Body of pancreas (tissue), 4 donors: ENCODE data around the gene ARHGAP26. TPM values are rescaled to one million over a fixed set of nuclear protein-coding genes. Genes with fewer than 3 reads are reported as not detected.

ENCODE experiments used
- ATAC-seq: fragments of 150-250 bp; one replicate; pipeline ENCODE4 v1.9.1; 2016
- DNase-seq, 4 donors: peaks; one replicate each; pipeline ENCODE4 v3.0.0-alpha.2; 2019
- H3K27ac ChIP-seq, 4 donors: fragments of 200-600 bp; sonication (generic); 1 replicate in 3 of 4; 2 replicates in 1 of 4; pipeline versions ENCODE4 v1.5.1 to v1.6.1; 2016 to 2019; ENCODE audit warnings: mild to moderate bottlenecking in 1 of 4, mixed read lengths in 1 of 4, moderate library complexity in 1 of 4
- H3K27me3 ChIP-seq, 2 donors: fragments of 200-600 bp; sonication (generic); one replicate each; pipeline ENCODE4 v1.6.0; 2016; ENCODE audit warnings: mild to moderate bottlenecking in 1 of 2
- H3K36me3 ChIP-seq, 2 donors: fragments of 200-600 bp; sonication (generic); replicated peaks in 1 of 2; 2 replicates each; pipeline ENCODE4 v1.5.1; 2016; ENCODE audit warnings: low read depth in 2 of 2; ENCODE audit not compliant: insufficient read depth in 1 of 2
- H3K4me1 ChIP-seq: fragments of 200-600 bp; sonication (generic); one replicate; pipeline ENCODE4 v1.6.0; 2016
- H3K4me3 ChIP-seq, 2 donors: fragments of 200-600 bp; sonication (generic); 1 replicate in 1 of 2; 2 replicates in 1 of 2; pipeline ENCODE4 v1.5.1; 2016 to 2019
- H3K9me3 ChIP-seq, 3 donors: fragments of 200-600 bp; sonication (generic); 1 replicate in 2 of 3; 2 replicates in 1 of 3; pipeline ENCODE4 v1.5.1; 2016
- POLR2A ChIP-seq, 3 donors: fragments of 450-650 bp; IDR thresholded peaks; one replicate each; pipeline ENCODE4 v1.6.1; 2016; ENCODE audit warnings: antibody characterized with exemption in 3 of 3, mild to moderate bottlenecking in 2 of 3
- WGBS, 2 donors: methylation state at CpG; one replicate each; pipeline ENCODE4 v1.1.5; 2017; 5-methylcytosine and 5-hydroxymethylcytosine counted together
- intact Hi-C: fragments of 100-400 bp; cut with DNase I; formaldehyde crosslinking; loops from one replicate; pipeline ENCODE4 v1.15.1; 2023
- total RNA-seq, 2 donors: library from RNA; depleted of rRNA; stranded (reverse); fragments of >200 nt; gene quantifications; one replicate each; pipeline ENCODE4 v1.1.0, GENCODE V29; 2016
- TF ChIP-seq, protein P1 (sequence below), 7 experiments: fragments of 450-650 bp in 4 of 7; fragments of 200-600 bp in 3 of 7; sonication (generic) in 3 of 7; IDR thresholded peaks; one replicate each; pipeline ENCODE4 v1.5.1; 2016 to 2019; ENCODE audit warnings: antibody characterized with exemption in 7 of 7

ARHGAP26 gene
- total RNA-seq, 2 donors from 2014 or later = 12.5 to 14.2 TPM

DNA sequence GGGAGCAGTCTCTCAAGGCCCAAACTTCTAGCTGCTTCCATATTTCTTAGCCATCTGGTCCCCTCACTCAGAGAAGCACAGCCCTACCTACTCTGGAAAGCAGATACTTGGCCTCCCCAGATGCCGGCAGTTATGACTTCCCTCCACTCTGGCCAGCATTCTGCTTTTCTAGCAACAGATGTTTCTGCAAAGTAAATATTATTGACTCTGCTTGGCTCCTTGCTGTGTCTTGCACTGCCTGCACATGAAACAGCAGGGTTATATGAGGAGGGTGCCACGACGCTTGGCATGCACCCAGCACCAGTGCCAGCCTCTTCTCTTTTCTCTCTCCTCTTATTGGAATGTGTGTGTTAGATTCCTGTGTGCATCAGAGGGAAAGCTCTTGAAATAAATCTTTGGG is 99.7 kb downstream of the ARHGAP26 start:
- no peak for ATAC-seq
- H3K36me3 ChIP-seq = no peaks in the 10 kb centered on the region
- peak; percentile 42 to 69 (median 56) for DNase-seq
- no peaks in the 10 kb centered on the region for H3K9me3 ChIP-seq
- TF ChIP-seq POLR2A (IDR thresholded peaks at IDR 0.05) = no peak
- TF ChIP-seq, protein P1, sequence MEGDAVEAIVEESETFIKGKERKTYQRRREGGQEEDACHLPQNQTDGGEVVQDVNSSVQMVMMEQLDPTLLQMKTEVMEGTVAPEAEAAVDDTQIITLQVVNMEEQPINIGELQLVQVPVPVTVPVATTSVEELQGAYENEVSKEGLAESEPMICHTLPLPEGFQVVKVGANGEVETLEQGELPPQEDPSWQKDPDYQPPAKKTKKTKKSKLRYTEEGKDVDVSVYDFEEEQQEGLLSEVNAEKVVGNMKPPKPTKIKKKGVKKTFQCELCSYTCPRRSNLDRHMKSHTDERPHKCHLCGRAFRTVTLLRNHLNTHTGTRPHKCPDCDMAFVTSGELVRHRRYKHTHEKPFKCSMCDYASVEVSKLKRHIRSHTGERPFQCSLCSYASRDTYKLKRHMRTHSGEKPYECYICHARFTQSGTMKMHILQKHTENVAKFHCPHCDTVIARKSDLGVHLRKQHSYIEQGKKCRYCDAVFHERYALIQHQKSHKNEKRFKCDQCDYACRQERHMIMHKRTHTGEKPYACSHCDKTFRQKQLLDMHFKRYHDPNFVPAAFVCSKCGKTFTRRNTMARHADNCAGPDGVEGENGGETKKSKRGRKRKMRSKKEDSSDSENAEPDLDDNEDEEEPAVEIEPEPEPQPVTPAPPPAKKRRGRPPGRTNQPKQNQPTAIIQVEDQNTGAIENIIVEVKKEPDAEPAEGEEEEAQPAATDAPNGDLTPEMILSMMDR (IDR thresholded peaks at IDR 0.05) = no peak
- no peak overlapping the region for H3K4me3 ChIP-seq
- peak overlapping the region; percentile 49 to 82 (median 79) for H3K27ac ChIP-seq
- H3K27me3 ChIP-seq = no peaks in the 10 kb centered on the region
- 15% methylated on average over 3 of the region's 3 CpGs for WGBS, 2 donors
- intact Hi-C loops = no loop called here
- H3K4me1 ChIP-seq = peaks cover 75% of the 10 kb centered on the region

DNA sequence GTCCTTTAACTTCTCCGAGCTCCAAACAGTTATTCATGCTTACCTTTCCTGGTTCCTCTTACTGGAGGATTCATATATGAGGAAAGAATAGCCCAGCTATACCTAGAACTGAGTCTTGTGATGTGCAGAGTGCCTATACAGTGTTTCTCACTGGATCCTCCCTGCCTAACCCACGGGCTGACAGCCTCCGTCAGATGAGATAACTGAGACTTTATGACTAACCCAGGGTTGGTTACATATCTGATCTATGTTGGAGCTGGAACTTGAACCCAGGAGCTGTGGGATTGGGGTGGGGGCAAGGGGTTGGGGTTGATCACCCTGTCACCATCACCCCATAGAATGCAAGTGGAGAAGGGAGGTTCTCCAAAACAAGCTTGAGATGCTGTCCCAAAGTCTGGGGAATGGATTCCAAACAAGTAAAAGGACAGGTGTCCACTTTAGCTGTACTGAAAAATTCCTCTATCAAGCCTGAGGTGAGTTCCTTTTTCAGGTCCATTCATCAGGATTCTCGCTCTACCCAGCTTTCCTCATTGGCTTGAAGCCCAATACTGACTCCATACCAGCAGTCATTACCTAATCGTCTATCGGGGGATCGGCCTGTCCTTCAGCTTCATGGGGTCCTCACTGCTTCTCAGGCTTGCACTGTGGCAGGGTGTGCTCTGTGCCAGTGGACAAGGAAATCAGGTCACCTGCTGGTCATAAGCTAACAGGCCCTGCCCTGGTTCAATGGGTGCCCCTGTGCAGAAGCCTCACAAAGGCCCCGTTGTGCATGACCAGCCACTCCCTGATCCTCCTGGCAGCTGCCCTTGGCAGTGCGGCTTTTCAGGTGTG is 100.6 kb downstream of the ARHGAP26 start:
- Histone ChIP-seq H3K27ac (peak overlapping the region; percentile 49 to 82 (median 79)), H3K9me3 (no peaks in the 10 kb centered on the region), H3K36me3 (no peaks in the 10 kb centered on the region), H3K27me3 (no peaks in the 10 kb centered on the region), H3K4me3 (no peak overlapping the region), H3K4me1 (peaks cover 84% of the 10 kb centered on the region)
- ATAC-seq (peak; percentile 65), DNase-seq (peak; percentile 62 to 85 (median 76))
- WGBS, 2 donors = 57 to 73% methylated on average over 7 to 9 of the region's 9 CpGs
- TF ChIP-seq, protein P1 (IDR thresholded peaks at IDR 0.05) = peak in 3 of 7 experiments; percentile 13 to 29 (median 25)
- no peak for TF ChIP-seq POLR2A (IDR thresholded peaks at IDR 0.05)
- intact Hi-C loops = no loop called here

DNA sequence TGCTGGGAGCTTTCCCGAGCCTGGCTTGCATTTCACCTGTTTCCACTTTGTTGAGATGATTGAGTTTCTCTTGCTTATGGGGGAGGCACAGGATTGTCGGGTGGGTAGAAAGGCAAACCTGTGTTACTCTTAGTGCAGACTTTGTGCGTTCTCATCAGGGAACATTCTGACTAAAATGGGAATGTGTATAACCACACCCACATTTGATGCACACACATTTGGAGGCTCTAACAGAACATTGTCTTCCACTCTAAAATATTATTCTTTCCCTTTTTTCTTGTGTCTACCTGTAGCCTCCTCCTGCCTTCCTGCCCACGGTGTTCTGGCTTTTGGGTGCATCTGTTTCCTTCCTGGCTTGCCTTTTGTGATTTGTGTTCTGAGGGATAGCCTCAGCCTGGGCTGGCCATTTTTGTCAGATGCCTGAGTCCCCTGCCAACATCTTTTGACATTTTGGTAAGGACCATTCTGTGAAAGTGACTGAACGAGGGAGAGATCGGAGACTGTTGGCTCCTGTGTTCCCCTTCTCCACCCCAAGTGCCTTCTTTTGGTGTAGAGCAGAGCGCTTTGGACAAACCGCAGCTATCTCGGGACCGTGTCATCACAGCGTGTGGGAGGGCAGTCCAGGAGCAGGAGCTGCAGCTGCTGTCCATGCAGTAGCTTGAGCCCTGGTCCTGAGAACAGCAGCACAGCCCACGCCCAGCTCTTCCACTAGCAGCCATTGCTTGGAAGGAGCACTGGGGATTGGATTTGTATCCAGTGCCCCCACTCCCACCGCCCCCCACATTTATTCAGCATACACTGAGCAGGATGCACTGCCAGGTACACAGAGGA is 101.4 kb downstream of the ARHGAP26 start:
- Histone ChIP-seq H3K36me3 (no peaks in the 10 kb centered on the region), H3K4me3 (no peak overlapping the region), H3K9me3 (no peaks in the 10 kb centered on the region), H3K4me1 (peaks cover 83% of the 10 kb centered on the region), H3K27me3 (no peaks in the 10 kb centered on the region), H3K27ac (peak overlapping the region; percentile 49 to 82 (median 79))
- ATAC-seq (no peak), DNase-seq (peak in 1 of 4 donors; percentile 26)
- intact Hi-C loops = no loop called here
- no peak for TF ChIP-seq POLR2A (IDR thresholded peaks at IDR 0.05)
- TF ChIP-seq, protein P1 (IDR thresholded peaks at IDR 0.05) = no peak
- 67 to 80% methylated on average over 12 to 13 of the region's 13 CpGs for WGBS, 2 donors

DNA sequence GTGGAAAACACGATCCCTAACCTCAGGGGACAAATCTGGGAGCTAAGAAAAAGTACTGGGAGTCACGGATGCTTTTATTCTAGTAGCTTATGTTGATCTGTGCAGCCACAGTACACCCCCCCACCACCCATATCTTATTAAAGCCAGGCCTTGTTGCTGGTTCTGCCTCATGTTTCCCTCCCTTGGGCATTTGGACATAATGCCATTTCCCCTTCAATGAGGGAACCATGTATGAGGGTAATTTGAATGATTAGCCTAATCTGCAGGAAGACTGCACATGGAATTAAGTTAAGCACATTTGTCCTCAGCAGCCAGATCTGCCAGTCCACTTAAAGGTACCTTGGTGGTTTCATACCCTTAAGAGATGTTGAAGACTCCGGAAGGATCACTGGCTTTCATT is 102.0 kb downstream of the ARHGAP26 start:
- Histone ChIP-seq H3K9me3 (no peaks in the 10 kb centered on the region), H3K4me3 (no peak overlapping the region), H3K4me1 (peaks cover 77% of the 10 kb centered on the region), H3K36me3 (no peaks in the 10 kb centered on the region), H3K27me3 (no peaks in the 10 kb centered on the region), H3K27ac (peak overlapping the region; percentile 49 to 82 (median 79))
- no peak for ATAC-seq
- intact Hi-C loops = no loop called here
- DNase-seq = no peak
- WGBS, 2 donors = 52 to 53% methylated on average over 3 of the region's 3 CpGs
- TF ChIP-seq, protein P1 (IDR thresholded peaks at IDR 0.05) = no peak
- TF ChIP-seq POLR2A (IDR thresholded peaks at IDR 0.05) = no peak
